ENCODE measurements around the gene RCC1. TPM values are rescaled to one million over a fixed set of nuclear protein-coding genes. Genes with fewer than 3 reads are reported as not detected.
"Not testable (repeated sequence)": the region's sequence is repeated elsewhere in the genome, so short reads cannot be mapped to it uniquely, and the experiment has no call there.

The RCC1 gene, protein sequence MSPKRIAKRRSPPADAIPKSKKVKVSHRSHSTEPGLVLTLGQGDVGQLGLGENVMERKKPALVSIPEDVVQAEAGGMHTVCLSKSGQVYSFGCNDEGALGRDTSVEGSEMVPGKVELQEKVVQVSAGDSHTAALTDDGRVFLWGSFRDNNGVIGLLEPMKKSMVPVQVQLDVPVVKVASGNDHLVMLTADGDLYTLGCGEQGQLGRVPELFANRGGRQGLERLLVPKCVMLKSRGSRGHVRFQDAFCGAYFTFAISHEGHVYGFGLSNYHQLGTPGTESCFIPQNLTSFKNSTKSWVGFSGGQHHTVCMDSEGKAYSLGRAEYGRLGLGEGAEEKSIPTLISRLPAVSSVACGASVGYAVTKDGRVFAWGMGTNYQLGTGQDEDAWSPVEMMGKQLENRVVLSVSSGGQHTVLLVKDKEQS
- 143 and 145 TPM in 2 replicates for total RNA-seq

DNA sequence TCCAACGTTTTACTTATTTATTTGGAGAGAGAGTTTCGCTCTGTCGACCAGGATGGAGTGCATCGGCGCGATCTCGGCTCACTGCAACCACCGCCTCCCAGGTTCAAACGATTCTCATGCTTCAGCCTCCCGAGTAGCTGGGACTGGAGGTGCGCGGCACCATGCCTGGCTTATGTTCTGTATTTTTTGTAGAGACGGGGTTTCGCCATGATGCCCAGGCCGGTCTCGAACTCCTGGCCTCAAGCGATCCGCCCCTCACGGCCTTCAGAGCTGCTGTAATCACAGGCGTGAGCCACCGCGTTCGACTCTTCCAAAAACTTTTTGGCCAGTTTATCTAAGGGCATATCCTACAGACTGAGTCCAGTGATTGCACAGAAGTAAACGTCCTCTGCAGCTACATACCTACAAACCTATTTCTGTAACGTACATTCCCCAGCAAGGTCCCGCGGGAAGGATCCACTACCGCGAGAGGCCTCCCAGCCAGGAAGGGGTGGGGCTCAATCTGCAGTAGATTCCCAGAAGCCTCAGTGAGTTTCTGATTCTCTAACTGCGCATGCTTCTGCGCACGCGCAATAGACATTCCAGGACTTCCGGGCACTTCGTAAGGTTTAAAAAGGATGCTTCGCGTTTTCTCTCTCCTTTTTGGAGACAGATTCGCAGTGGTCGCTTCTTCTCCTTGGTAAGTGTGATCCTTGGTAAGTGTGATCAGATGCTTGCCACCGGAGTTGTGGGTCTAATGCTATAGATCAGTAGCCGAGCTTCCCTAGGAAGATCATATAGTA, at the start of gene RCC1:
RCC1 (plus strand) TSS at position 638 of the 782 bp plus-strand sequence. CDS start 23,824 bp downstream, outside the sequence.
- Mint-ChIP-seq H3K27ac (peak within 1 kb of the TSS; percentile 99), H3K9me3 (peaks cover 5% of the 10 kb centered on the region), H3K36me3 (ENCODE audit: low read depth) (peaks cover 51% of the 10 kb centered on the region), H3K27me3 (peaks cover 2% of the 10 kb centered on the region), H3K4me3 (peak within 1 kb of the TSS; percentile 92), H3K4me1 (peaks cover 29% of the 10 kb centered on the region)
- intact Hi-C loops (cut with micrococcal nuclease): loop anchor here (1.0 to 5.0 kb wide), 6 partner anchors 48 to 259 kb away; partner anchors contain the start of genes PHACTR4, TRNAU1AP and YTHDF2
- peak; percentile 99 for DNase-seq

DNA sequence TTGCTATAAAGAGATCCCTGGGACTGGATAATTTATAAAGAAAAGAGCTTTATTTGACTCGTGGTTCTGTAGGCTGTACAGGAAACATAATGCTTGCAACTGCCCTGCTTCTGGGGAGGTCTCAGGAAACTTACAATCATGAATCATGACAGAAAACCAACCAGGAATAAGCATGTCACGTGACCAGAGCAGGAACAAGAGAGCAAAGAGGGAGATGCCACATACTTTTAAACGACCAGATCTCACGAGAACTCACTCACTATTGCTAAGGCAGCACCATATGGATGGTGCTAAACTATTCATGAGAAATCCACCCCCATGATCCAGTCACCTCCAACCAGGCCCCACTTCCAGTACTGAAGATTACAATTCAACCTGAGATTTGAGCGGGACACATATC, 49.8 kb upstream of the RCC1 start:
- no peaks in the 10 kb centered on the region for H3K9me3 Mint-ChIP-seq
- peak; percentile 71 for DNase-seq
- H3K27me3 Mint-ChIP-seq: no peaks in the 10 kb centered on the region
- H3K4me1 Mint-ChIP-seq: peaks cover 23% of the 10 kb centered on the region
- H3K27ac Mint-ChIP-seq: peak overlapping the region; percentile 79
- intact Hi-C loops (cut with micrococcal nuclease): no loop called here
- H3K4me3 Mint-ChIP-seq: peak overlapping the region; percentile 14
- H3K36me3 Mint-ChIP-seq (ENCODE audit: low read depth): peaks cover 20% of the 10 kb centered on the region

DNA sequence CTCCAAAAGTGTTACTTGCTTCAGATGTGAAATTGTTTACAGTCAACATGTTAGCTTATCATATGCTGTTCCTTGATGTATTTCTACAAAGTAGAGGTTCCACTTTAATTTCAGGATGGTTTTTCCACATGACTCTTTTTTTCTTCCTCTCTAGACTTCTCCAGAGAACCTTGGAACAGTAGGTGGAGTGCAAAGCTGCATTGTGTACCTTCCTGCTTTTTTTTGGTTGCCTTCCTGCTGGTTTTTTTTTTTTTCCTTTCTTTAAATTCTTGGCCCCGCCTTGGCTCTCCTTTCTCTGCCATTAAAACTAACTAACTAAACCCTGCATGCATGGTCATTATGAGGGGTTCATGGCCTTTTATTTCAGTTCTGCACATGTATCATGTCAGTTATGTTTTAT, 48.2 kb upstream of the RCC1 start:
- no peaks in the 10 kb centered on the region for H3K27me3 Mint-ChIP-seq
- no peak for DNase-seq
- peaks cover 21% of the 10 kb centered on the region for H3K4me1 Mint-ChIP-seq
- intact Hi-C loops (cut with micrococcal nuclease): no loop called here
- H3K4me3 Mint-ChIP-seq: no peak overlapping the region
- no peaks in the 10 kb centered on the region for H3K9me3 Mint-ChIP-seq
- peaks cover 24% of the 10 kb centered on the region for H3K36me3 Mint-ChIP-seq (ENCODE audit: low read depth)
- no peak overlapping the region for H3K27ac Mint-ChIP-seq

DNA sequence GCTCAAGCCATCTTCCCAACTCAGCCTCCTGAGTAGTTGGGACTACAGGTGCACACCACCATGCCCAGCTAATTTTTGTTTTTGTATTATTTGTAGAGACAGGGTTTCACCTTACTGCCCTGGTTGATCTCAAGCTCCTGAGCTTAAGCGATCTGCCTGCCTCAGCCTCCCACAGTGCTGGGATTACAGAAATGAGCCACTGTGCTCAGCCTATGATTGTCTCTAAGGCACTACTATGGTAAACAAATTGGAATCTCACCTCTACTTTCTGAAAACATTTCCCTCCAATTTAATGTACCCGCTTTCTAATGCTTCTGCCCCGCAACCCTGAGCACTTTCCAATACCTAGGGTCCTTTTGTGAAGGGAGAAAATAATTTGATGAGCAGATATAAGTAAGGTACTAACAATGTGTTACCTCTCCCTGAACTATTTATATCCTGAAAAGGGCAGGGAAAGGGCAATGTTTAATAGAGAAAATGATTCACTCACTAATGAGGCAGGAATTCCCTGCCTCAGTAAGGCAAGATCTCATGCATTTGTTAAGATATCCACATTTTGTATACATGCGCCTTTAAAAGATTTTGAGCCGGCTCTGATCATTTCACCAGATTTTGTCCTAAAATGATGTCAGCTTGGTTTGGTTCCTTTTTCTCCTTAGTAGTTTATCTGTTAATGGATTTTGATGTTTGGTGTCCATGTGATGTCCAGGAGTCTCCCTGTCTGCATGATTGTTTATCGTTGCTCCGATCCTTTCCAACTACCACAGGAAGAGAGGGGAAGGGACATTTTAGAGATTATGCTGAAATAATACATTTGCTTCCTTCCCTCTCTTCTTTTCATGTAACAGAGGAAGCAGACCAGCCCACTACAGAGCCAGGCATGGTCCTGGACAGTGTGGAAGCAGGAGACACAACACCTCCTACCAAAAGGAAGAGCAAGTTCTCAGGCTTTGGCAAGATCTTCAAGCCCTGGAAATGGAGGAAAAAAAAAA, 47.3 kb upstream of the RCC1 start:
- intact Hi-C loops (cut with micrococcal nuclease): no loop called here
- Mint-ChIP-seq H3K4me1 (peaks cover 21% of the 10 kb centered on the region), H3K9me3 (no peaks in the 10 kb centered on the region), H3K4me3 (no peak overlapping the region), H3K27ac (peak overlapping the region; percentile 6), H3K27me3 (no peaks in the 10 kb centered on the region), H3K36me3 (ENCODE audit: low read depth) (peaks cover 26% of the 10 kb centered on the region)
- DNase-seq: no peak

DNA sequence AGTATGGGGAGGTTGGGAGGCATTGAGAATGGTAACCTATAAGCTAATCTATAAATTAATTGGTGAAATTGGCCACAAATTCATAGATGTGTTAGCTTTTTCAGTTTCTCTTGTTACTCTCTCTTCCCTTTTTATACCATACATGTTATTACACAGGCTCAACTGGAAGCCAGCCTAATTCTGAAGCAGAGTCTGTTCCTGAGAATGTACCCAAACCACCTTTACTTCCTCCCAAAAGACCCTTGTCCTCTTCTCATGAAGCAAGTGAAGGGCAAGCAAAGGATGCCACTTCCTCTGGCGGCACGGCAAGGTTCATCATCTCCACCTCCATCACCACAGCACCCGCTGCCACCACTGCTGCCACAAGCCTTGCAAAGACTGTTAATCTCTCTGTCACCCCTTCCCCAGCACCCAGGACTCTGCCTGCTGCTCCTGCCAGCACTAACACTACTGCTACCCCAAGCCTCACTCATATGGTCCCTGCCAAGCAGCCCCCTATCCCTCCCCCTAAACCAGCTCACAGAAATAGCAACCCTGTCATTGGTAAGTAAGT, 39.5 kb upstream of the RCC1 start:
- intact Hi-C loops (cut with micrococcal nuclease): no loop called here
- DNase-seq: no peak
- H3K27me3 Mint-ChIP-seq: no peaks in the 10 kb centered on the region
- H3K27ac Mint-ChIP-seq: peak overlapping the region; percentile 31
- peaks cover 30% of the 10 kb centered on the region for H3K36me3 Mint-ChIP-seq (ENCODE audit: low read depth)
- H3K4me3 Mint-ChIP-seq: no peak overlapping the region
- H3K4me1 Mint-ChIP-seq: peaks cover 3% of the 10 kb centered on the region
- no peaks in the 10 kb centered on the region for H3K9me3 Mint-ChIP-seq

GRCh38 chr1:28470146-28470545, 35.7 kb upstream of the RCC1 start:
- H3K4me3 Mint-ChIP-seq: no peak overlapping the region
- DNase-seq: no peak
- H3K27me3 Mint-ChIP-seq: no peaks in the 10 kb centered on the region
- no peaks in the 10 kb centered on the region for H3K9me3 Mint-ChIP-seq
- intact Hi-C loops (cut with micrococcal nuclease): no loop called here
- peaks cover 22% of the 10 kb centered on the region for H3K36me3 Mint-ChIP-seq (ENCODE audit: low read depth)
- H3K27ac Mint-ChIP-seq: no peak overlapping the region
- peaks cover 4% of the 10 kb centered on the region for H3K4me1 Mint-ChIP-seq

- H3K4me3 Mint-ChIP-seq; intact Hi-C loops (cut with micrococcal nuclease); H3K27me3 Mint-ChIP-seq; H3K9me3 Mint-ChIP-seq; H3K27ac Mint-ChIP-seq; DNase-seq; H3K4me1 Mint-ChIP-seq: not testable (repeated sequence)
- H3K36me3 Mint-ChIP-seq (ENCODE audit: low read depth): peaks cover 39% of the 10 kb centered on the region
Measured at GRCh38 chr1:28479497-28479896, 26.3 kb upstream of the RCC1 start.

DNA sequence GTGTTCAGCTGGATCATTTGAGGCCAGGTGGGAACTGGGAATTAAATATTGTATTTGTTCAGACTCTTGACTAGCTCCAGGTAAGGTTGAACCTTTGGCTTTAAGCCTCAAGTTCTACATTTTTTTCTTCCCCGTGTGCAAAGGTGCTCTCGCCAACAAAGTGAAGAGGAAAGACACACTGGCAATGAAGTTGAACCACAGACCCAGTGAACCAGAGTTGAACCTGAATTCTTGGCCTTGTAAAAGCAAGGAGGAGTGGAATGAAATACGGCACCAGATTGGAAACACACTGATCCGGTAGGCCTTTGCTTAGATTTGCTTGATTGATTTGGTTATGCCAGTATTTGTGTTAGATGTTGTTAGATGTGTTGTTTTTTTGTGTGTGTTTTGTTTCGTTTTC, 25.5 kb upstream of the RCC1 start:
- Mint-ChIP-seq H3K9me3 (no peaks in the 10 kb centered on the region), H3K27me3 (no peaks in the 10 kb centered on the region), H3K4me3 (no peak overlapping the region), H3K36me3 (ENCODE audit: low read depth) (peaks cover 42% of the 10 kb centered on the region), H3K27ac (no peak overlapping the region), H3K4me1 (no peaks in the 10 kb centered on the region)
- intact Hi-C loops (cut with micrococcal nuclease): no loop called here
- DNase-seq: no peak

DNA sequence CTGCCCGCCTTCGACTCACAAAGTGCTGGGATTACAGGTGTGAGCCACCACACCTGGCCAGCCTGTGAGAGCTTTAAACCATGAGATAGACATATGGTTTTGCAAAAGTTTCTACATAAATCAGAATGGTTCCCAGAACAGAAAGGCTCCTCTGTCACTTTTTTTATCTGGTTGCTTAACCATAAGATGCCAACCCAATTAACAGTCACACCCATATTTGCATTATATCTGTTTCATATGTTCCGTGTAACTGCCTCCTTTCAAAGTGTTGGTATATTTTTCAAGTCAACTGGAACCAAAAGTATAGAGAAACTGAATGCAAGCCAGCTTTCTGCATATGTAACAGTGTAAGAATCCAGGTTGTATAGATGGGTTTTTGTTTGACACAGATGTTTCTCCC, 23.7 kb upstream of the RCC1 start:
- intact Hi-C loops (cut with micrococcal nuclease): no loop called here
- Mint-ChIP-seq H3K27ac (no peak overlapping the region), H3K27me3 (no peaks in the 10 kb centered on the region), H3K4me3 (no peak overlapping the region), H3K9me3 (no peaks in the 10 kb centered on the region), H3K4me1 (no peaks in the 10 kb centered on the region), H3K36me3 (ENCODE audit: low read depth) (peaks cover 32% of the 10 kb centered on the region)
- no peak for DNase-seq

DNA sequence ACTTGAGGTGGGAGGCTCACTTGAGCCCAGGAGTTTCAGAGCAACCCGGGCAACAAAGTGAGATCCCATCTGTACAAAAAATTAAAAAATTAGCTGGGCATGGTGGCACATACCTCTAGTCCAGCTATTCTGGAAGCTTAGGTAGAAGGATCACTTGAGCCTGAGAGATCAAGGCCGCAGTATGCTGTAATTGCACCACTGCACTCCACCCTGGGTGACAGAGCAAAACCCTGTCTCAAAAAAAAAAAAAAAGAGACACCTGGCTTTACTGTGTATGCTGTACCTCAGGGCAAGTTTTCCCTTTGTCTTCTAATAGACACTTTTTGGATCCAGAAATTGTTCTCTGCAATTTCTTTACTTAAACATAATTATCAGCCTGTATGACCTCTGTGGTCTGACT, 23.1 kb upstream of the RCC1 start:
- H3K9me3 Mint-ChIP-seq: no peaks in the 10 kb centered on the region
- no peak overlapping the region for H3K4me3 Mint-ChIP-seq
- H3K36me3 Mint-ChIP-seq (ENCODE audit: low read depth): peaks cover 29% of the 10 kb centered on the region

GRCh38 chr1:28494737-28495136, 11.1 kb upstream of the RCC1 start:
- Mint-ChIP-seq H3K9me3 (no peaks in the 10 kb centered on the region), H3K27ac (peak overlapping the region; percentile 31), H3K36me3 (ENCODE audit: low read depth) (peaks cover 24% of the 10 kb centered on the region), H3K4me3 (no peak overlapping the region), H3K4me1 (peaks cover 6% of the 10 kb centered on the region), H3K27me3 (no peaks in the 10 kb centered on the region)
- intact Hi-C loops (cut with micrococcal nuclease): loop anchor here (5.0 kb wide), 1 partner anchor 87 kb away; no protein-coding TSS in a partner anchor
- DNase-seq: no peak

More for the DNA sequence above, 23.1 kb upstream of the RCC1 start:
- Mint-ChIP-seq H3K4me1 (no peaks in the 10 kb centered on the region), H3K27ac (no peak overlapping the region), H3K27me3 (no peaks in the 10 kb centered on the region)
- intact Hi-C loops (cut with micrococcal nuclease): no loop called here
- DNase-seq: no peak

- intact Hi-C loops (cut with micrococcal nuclease): no loop called here
- H3K27me3 Mint-ChIP-seq: no peaks in the 10 kb centered on the region
- H3K9me3 Mint-ChIP-seq: no peaks in the 10 kb centered on the region
Measured at GRCh38 chr1:28499553-28499952, 6.3 kb upstream of the RCC1 start.

GRCh38 chr1:28501925-28502324, 3.9 kb upstream of the RCC1 start:
- H3K9me3 Mint-ChIP-seq: no peaks in the 10 kb centered on the region

More at GRCh38 chr1:28499553-28499952, 6.3 kb upstream of the RCC1 start:
- Mint-ChIP-seq H3K4me1 (peaks cover 9% of the 10 kb centered on the region), H3K27ac (no peak overlapping the region), H3K4me3 (no peak overlapping the region), H3K36me3 (ENCODE audit: low read depth) (peaks cover 14% of the 10 kb centered on the region)
- no peak for DNase-seq

More at GRCh38 chr1:28501925-28502324, 3.9 kb upstream of the RCC1 start:
- H3K4me3 Mint-ChIP-seq: no peak overlapping the region
- DNase-seq: no peak
- peaks cover 8% of the 10 kb centered on the region for H3K4me1 Mint-ChIP-seq
- peaks cover 18% of the 10 kb centered on the region for H3K36me3 Mint-ChIP-seq (ENCODE audit: low read depth)
- H3K27ac Mint-ChIP-seq: no peak overlapping the region
- intact Hi-C loops (cut with micrococcal nuclease): no loop called here
- no peaks in the 10 kb centered on the region for H3K27me3 Mint-ChIP-seq

Data from activated CD4-positive, alpha-beta T cell treated with anti-CD3 and anti-CD28 coated beads, Interleukin-2, amount 10 ng/mL, durations not matched to agents 24 days and 14 days (primary cell).